Smooth muscle cell (in vitro differentiated cells): ENCODE measurements around the gene MED25. TPM values are rescaled to one million over a fixed set of nuclear protein-coding genes. Genes with fewer than 3 reads are reported as not detected.

Experiments
- DNase-seq: peaks from one replicate; lab custom pipeline; 2025; ENCODE audit not compliant: unreplicated experiment; lab: John Stamatoyannopoulos, UW
- H2AFZ ChIP-seq: fragments of 200-600 bp; sonication (generic); 2 replicates; pipeline ENCODE4 v1.6.0; 2016; ENCODE audit warnings: antibody characterized with exemption, low read depth, mild to moderate bottlenecking
- H3F3A ChIP-seq: fragments of 200-600 bp; sonication (generic); 2 replicates; pipeline ENCODE4 v1.6.0; 2017; ENCODE audit warnings: antibody characterized with exemption, low read depth
- H3K27ac ChIP-seq: fragments of 200-600 bp; sonication (generic); 2 replicates; pipeline ENCODE4 v1.5.1; 2016; ENCODE audit warnings: low read depth, mild to moderate bottlenecking
- H3K27me3 ChIP-seq: fragments of 200-600 bp; sonication (generic); 2 replicates; pipeline ENCODE4 v1.6.1; 2016; ENCODE audit warnings: low read depth, mild to moderate bottlenecking
- H3K36me3 ChIP-seq: fragments of 200-600 bp; sonication (generic); 2 replicates; pipeline ENCODE4 v1.5.1; 2016; ENCODE audit warnings: low read depth
- H3K4me1 ChIP-seq: fragments of 200-600 bp; sonication (generic); 2 replicates; pipeline ENCODE4 v1.5.1; 2016; ENCODE audit warnings: low read depth
- H3K4me2 ChIP-seq: fragments of 200-600 bp; sonication (generic); 2 replicates; pipeline ENCODE4 v1.6.0; 2016; ENCODE audit warnings: mild to moderate bottlenecking
- H3K4me3 ChIP-seq: fragments of 200-600 bp; sonication (generic); 2 replicates; pipeline ENCODE4 v1.5.1; 2016; ENCODE audit warnings: mild to moderate bottlenecking
- H3K79me2 ChIP-seq: fragments of 200-600 bp; sonication (generic); 2 replicates; pipeline ENCODE4 v1.6.0; 2016; ENCODE audit warnings: low read depth, mild to moderate bottlenecking
- H3K9ac ChIP-seq: fragments of 200-600 bp; sonication (generic); 2 replicates; pipeline ENCODE4 v1.6.0; 2016; ENCODE audit warnings: low read depth
- H3K9me3 ChIP-seq: fragments of 200-600 bp; sonication (generic); replicated peaks from 2 replicates; pipeline ENCODE4 v1.5.1; 2016; ENCODE audit warnings: low read depth
- H4K20me1 ChIP-seq: fragments of 200-600 bp; sonication (generic); 2 replicates; pipeline ENCODE4 v1.6.0; 2016; ENCODE audit warnings: low read depth
- WGBS: methylation state at CpG from one replicate; pipeline ENCODE4 v1.1.7; 2016; ENCODE audit warnings: low lambda C conversion rate; 5-methylcytosine and 5-hydroxymethylcytosine counted together
- polyA plus RNA-seq: library from polyadenylated mRNA; unstranded; fragments of >200 nt; fragmentation: Nextera tagmentation; extraction: Ambion mirVana; gene quantifications from 2 replicates; pipeline ENCODE4 v1.2.1, GENCODE V29; 2016
- total RNA-seq: library from RNA; depleted of rRNA; stranded (reverse); fragments of >200 nt; gene quantifications from 2 replicates; pipeline ENCODE4 v1.2.3, GENCODE V29; 2014
- TF ChIP-seq, protein P1 (sequence below): fragments of 200-600 bp; sonication (generic); IDR thresholded peaks from 2 replicates; pipeline ENCODE4 v1.5.1; 2017; ENCODE audit warnings: borderline replicate concordance, mild to moderate bottlenecking, antibody characterized with exemption; ENCODE audit not compliant: insufficient read depth, poor library complexity, severe bottlenecking

MED25 gene
- total and polyA plus RNA-seq, 2 experiments from 2014 or later = 20.4 to 34.1 TPM

DNA sequence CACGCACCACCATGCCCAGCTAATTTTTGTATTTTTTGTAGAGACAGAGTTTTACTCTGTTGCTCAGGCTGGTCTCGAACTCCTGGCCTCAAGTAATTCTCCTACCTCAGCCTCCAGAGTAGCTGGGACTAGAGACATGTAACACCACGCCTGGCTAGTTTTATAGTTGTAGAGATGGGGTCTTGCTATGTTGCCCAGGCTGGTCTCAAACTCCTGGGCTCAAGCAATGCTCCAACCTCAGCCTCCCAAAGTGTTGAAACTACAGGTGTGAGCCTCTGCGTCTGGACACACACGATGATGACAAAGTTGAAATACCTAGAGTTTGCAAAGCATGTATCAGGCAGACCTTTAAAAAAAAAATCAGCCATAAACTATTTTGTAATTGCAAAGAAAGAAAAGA, 28.3 kb downstream of the MED25 start:
- no peaks in the 10 kb centered on the region for H3K27me3 ChIP-seq
- H3K36me3 ChIP-seq = no peaks in the 10 kb centered on the region
- H4K20me1 ChIP-seq = peaks cover 5% of the 10 kb centered on the region
- no peak for DNase-seq
- H3F3A ChIP-seq = peaks cover 6% of the 10 kb centered on the region
- H3K9me3 ChIP-seq = no peaks in the 10 kb centered on the region
- H3K27ac ChIP-seq = no peak overlapping the region
- H3K9ac ChIP-seq = no peak overlapping the region
- 95% methylated on average over 5 of the region's 5 CpGs for WGBS
- no peak overlapping the region for H3K4me3 ChIP-seq
- no peaks in the 10 kb centered on the region for H3K4me1 ChIP-seq
- H3K4me2 ChIP-seq = no peak overlapping the region
- H3K79me2 ChIP-seq = peaks cover 16% of the 10 kb centered on the region
- TF ChIP-seq, protein P1, sequence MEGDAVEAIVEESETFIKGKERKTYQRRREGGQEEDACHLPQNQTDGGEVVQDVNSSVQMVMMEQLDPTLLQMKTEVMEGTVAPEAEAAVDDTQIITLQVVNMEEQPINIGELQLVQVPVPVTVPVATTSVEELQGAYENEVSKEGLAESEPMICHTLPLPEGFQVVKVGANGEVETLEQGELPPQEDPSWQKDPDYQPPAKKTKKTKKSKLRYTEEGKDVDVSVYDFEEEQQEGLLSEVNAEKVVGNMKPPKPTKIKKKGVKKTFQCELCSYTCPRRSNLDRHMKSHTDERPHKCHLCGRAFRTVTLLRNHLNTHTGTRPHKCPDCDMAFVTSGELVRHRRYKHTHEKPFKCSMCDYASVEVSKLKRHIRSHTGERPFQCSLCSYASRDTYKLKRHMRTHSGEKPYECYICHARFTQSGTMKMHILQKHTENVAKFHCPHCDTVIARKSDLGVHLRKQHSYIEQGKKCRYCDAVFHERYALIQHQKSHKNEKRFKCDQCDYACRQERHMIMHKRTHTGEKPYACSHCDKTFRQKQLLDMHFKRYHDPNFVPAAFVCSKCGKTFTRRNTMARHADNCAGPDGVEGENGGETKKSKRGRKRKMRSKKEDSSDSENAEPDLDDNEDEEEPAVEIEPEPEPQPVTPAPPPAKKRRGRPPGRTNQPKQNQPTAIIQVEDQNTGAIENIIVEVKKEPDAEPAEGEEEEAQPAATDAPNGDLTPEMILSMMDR = no peak
- H2AFZ ChIP-seq = no peak overlapping the region

DNA sequence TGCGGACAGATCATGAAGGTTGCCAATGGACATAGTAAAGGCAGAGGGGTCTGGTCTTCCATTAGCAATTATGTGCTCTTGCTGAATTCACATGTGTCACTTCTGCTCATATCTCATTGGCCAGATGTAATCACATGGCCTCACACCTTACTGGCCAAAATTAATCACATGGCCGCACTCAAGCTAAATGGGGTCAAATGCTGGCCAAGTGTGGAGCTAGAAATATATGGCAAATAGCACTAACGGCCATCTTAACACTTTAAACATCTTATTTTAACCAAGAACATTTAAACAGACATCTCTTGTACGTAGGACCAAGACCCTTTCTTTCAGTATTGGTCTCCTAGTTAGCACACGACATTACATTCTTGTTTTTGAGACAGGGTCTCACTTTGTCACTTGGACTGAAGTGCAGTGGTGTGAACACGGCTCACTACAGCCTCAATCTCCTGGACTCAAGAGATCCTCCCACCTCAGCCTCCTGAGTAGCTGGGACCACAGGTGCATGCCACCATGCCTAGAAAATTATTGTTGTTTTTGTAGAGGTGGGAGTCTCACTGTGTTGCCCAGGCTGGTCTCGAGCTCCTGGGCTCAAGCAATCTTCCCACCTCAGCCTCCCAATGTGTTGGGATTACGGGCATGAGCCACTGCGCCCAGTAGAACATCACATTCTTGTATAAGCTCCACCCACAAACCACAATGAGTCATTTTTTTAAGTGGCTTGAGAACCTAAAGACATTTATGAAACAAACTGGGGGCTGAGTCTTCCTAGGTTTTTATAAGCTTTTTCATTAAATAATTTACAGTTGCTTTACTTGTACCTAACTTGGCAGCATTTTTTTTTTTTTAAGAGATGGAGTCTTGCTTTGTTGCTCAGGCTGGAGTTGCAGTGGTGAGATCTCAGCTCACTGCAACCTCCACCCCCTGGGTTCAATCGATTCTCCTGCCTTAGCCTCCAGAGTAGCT, 29.9 kb downstream of the MED25 start:
- peaks cover 12% of the 10 kb centered on the region for H3F3A ChIP-seq
- H3K9ac ChIP-seq = no peak overlapping the region
- no peaks in the 10 kb centered on the region for H3K9me3 ChIP-seq
- TF ChIP-seq, protein P1 = no peak
- H3K4me2 ChIP-seq = no peak overlapping the region
- H3K27ac ChIP-seq = peak overlapping the region; percentile 33
- no peaks in the 10 kb centered on the region for H3K27me3 ChIP-seq
- peaks cover 19% of the 10 kb centered on the region for H4K20me1 ChIP-seq
- DNase-seq = no peak
- H3K79me2 ChIP-seq = peaks cover 32% of the 10 kb centered on the region
- H2AFZ ChIP-seq = no peak overlapping the region
- H3K4me3 ChIP-seq = no peak overlapping the region
- H3K36me3 ChIP-seq = no peaks in the 10 kb centered on the region
- peaks cover 11% of the 10 kb centered on the region for H3K4me1 ChIP-seq
- WGBS = 73% methylated on average over 10 of the region's 10 CpGs

DNA sequence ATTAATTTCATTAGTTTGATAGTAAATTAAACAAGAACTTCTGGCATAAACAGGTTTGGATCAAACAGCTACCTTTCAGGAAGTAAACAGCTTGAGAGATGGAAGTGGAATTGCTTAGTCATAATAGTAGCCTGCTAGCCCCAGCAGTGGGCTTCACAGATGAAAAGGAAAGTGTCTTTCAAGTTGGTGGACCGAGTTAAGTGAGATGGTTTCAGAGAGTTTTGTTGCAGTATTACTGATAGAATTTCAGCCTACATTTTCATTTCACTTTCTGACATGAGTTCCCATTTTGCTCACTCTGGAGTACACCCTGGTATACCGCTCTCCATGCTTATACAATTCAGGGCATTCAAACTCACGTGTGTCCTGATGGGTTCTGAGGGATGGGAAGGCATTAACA, 30.8 kb downstream of the MED25 start:
- 96% methylated on average over 3 of the region's 3 CpGs for WGBS
- Histone ChIP-seq H3K4me2 (no peak overlapping the region), H3K9ac (no peak overlapping the region), H3K36me3 (no peaks in the 10 kb centered on the region), H2AFZ (no peak overlapping the region), H3K27ac (peak overlapping the region; percentile 33), H3K4me1 (peaks cover 13% of the 10 kb centered on the region), H3K79me2 (peaks cover 41% of the 10 kb centered on the region), H4K20me1 (peaks cover 28% of the 10 kb centered on the region), H3F3A (peaks cover 12% of the 10 kb centered on the region), H3K9me3 (no peaks in the 10 kb centered on the region), H3K4me3 (no peak overlapping the region), H3K27me3 (no peaks in the 10 kb centered on the region)
- TF ChIP-seq, protein P1 = no peak
- no peak for DNase-seq
